Tibial nerve (tissue), 3 donors: Measurements from ENCODE around the gene SLC35F5.

Experiments used
- CTCF ChIP-seq, 5 experiments: fragments of 200-600 bp in 3 of 5; fragments of 450-650 bp in 2 of 5; sonication (generic) in 3 of 5; IDR thresholded peaks; one replicate each; pipeline ENCODE4 v1.5.1; 2016 to 2019; ENCODE audit warnings: antibody characterized with exemption in 5 of 5, mild to moderate bottlenecking in 3 of 5, moderate library complexity in 2 of 5
- POLR2A ChIP-seq, 2 donors: fragments of 450-650 bp; IDR thresholded peaks; one replicate each; pipeline ENCODE4 v1.6.1; 2017; ENCODE audit warnings: antibody characterized with exemption in 2 of 2, mild to moderate bottlenecking in 2 of 2, moderate library complexity in 2 of 2

- peak in 1 of 5 experiments; percentile 36 for TF ChIP-seq CTCF (IDR thresholded peaks at IDR 0.05)
- peak; percentile 72 to 89 for TF ChIP-seq POLR2A (IDR thresholded peaks at IDR 0.05)
These were observed at the start of gene SLC35F5 for GRCh38 chr2:113756355-113757137.
